Common myeloid progenitor, CD34-positive (primary cell): ENCODE results near the gene MACROD2.

Source experiments
- CTCF ChIA-PET: fragments of 350-600 bp; sonication (Branson Sonifier 250); formaldehyde crosslinking; loops from one replicate; lab custom pipeline; 2021; ENCODE audit warnings: antibody characterized with exemption; lab: Charles Lee
- POLR2A ChIA-PET: fragments of 350-600 bp; sonication (Branson Sonifier 250); formaldehyde crosslinking; loops from one replicate; lab custom pipeline; 2021; ENCODE audit warnings: antibody characterized with exemption; lab: Charles Lee
- DNase-seq, 3 donors: peaks; one replicate each; pipeline versions ENCODE4 v3.0.0 to v3.0.0-alpha.2; 2013
- H3K27ac ChIP-seq, 2 experiments: 1 replicate in 1 of 2; 2 replicates in 1 of 2; pipeline ENCODE4 v1.7.0; 2013; ENCODE audit warnings: inconsistent platforms in 2 of 2, low read length in 2 of 2, mild to moderate bottlenecking in 2 of 2, low read depth in 1 of 2, moderate library complexity in 1 of 2; ENCODE audit not compliant: severe bottlenecking in 2 of 2, insufficient read depth in 1 of 2, poor library complexity in 1 of 2
- H3K27me3 ChIP-seq, 5 experiments: replicated peaks in 2 of 5; 1 replicate in 3 of 5; 2 replicates in 2 of 5; pipeline versions ENCODE4 v1.6.1 to v1.7.0; 2013; ENCODE audit warnings: low read length in 4 of 5, mild to moderate bottlenecking in 2 of 5, moderate library complexity in 2 of 5, inconsistent platforms in 1 of 5; ENCODE audit not compliant: insufficient read depth in 5 of 5, control insufficient read depth in 4 of 5
- H3K36me3 ChIP-seq, 4 experiments: 1 replicate in 2 of 4; 2 replicates in 2 of 4; pipeline versions ENCODE4 v1.6.1 to v1.7.0; 2013; ENCODE audit warnings: low read length in 3 of 4, control low read depth in 1 of 4, mild to moderate bottlenecking in 1 of 4; ENCODE audit not compliant: control insufficient read depth in 4 of 4, insufficient read depth in 4 of 4
- H3K4me1 ChIP-seq, 4 experiments: 1 replicate in 3 of 4; 2 replicates in 1 of 4; pipeline versions ENCODE4 v1.6.1 to v1.7.1; 2013; ENCODE audit warnings: low read length in 3 of 4, mild to moderate bottlenecking in 3 of 4, control low read depth in 1 of 4, inconsistent platforms in 1 of 4, moderate library complexity in 1 of 4; ENCODE audit not compliant: control insufficient read depth in 4 of 4, insufficient read depth in 4 of 4; ENCODE audit errors: control extremely low read depth in 1 of 4
- H3K4me3 ChIP-seq, 7 experiments: 1 replicate in 4 of 7; 2 replicates in 3 of 7; pipeline versions ENCODE4 v1.5.1 to v1.7.0; 2013; ENCODE audit warnings: mild to moderate bottlenecking in 7 of 7, low read length in 6 of 7, moderate library complexity in 6 of 7, inconsistent platforms in 2 of 7, low read depth in 2 of 7, control low read depth in 1 of 7; ENCODE audit not compliant: insufficient read depth in 4 of 7, control insufficient read depth in 1 of 7; ENCODE audit errors: extremely low read depth in 1 of 7
- H3K9me3 ChIP-seq, 5 experiments: 1 replicate in 4 of 5; 2 replicates in 1 of 5; pipeline versions ENCODE4 v1.6.1 to v1.7.1; 2013; ENCODE audit warnings: low read length in 4 of 5, mild to moderate bottlenecking in 2 of 5, inconsistent platforms in 1 of 5, low read depth in 1 of 5, moderate library complexity in 1 of 5; ENCODE audit not compliant: control insufficient read depth in 4 of 5, insufficient read depth in 2 of 5; ENCODE audit errors: control extremely low read depth in 1 of 5
- WGBS: methylation state at CpG from one replicate; pipeline ENCODE4 v1.1.5; 2013; ENCODE audit not compliant: insufficient coverage; 5-methylcytosine and 5-hydroxymethylcytosine counted together

Gene MACROD2

GRCh38 chr20:15847196-15847784, 1852.0 kb downstream of the MACROD2 start:
- WGBS: 95% methylated on average over 6 of the region's 8 CpGs
- peaks cover 0 to 63% (median 11%) of the 10 kb centered on the region in 5 experiments for H3K27me3 ChIP-seq
- CTCF ChIA-PET: no interaction called here
- no peak overlapping the region for H3K27ac ChIP-seq
- no peak for DNase-seq
- H3K9me3 ChIP-seq: peaks cover 0 to 11% (median 0%) of the 10 kb centered on the region in 5 experiments
- no peak overlapping the region for H3K4me3 ChIP-seq
- no peaks in the 10 kb centered on the region for H3K4me1 ChIP-seq
- no peaks in the 10 kb centered on the region for H3K36me3 ChIP-seq
- POLR2A ChIA-PET: no interaction called here

GRCh38 chr20:15848126-15848525, 1852.8 kb downstream of the MACROD2 start:
- Histone ChIP-seq H3K4me3 (no peak overlapping the region), H3K9me3 (peaks cover 0 to 11% (median 0%) of the 10 kb centered on the region in 5 experiments), H3K27ac (no peak overlapping the region), H3K27me3 (peaks cover 0 to 63% (median 11%) of the 10 kb centered on the region in 5 experiments), H3K4me1 (no peaks in the 10 kb centered on the region), H3K36me3 (no peaks in the 10 kb centered on the region)
- ChIA-PET CTCF (no interaction called here), POLR2A (no interaction called here)
- no peak for DNase-seq
- WGBS: no CpG with 5 or more reads among the region's 3 CpGs

- peaks cover 0 to 11% (median 0%) of the 10 kb centered on the region in 5 experiments for H3K9me3 ChIP-seq
- no peaks in the 10 kb centered on the region for H3K36me3 ChIP-seq
- no peak for DNase-seq
- H3K4me1 ChIP-seq: no peaks in the 10 kb centered on the region
- H3K27me3 ChIP-seq: peaks cover 0 to 64% (median 14%) of the 10 kb centered on the region in 5 experiments
- no peak overlapping the region for H3K4me3 ChIP-seq
- CTCF ChIA-PET: no interaction called here
- H3K27ac ChIP-seq: no peak overlapping the region
- 79% methylated on average over 10 of the region's 12 CpGs for WGBS
- POLR2A ChIA-PET: interaction anchor here (0.6 kb wide), 1 partner anchor 312 kb away, joined by 3 read pairs; no protein-coding TSS in a partner anchor
These were observed 1853.8 kb downstream of the MACROD2 start for GRCh38 chr20:15848995-15849610.

GRCh38 chr20:15851576-15852215, 1856.4 kb downstream of the MACROD2 start:
- Histone ChIP-seq H3K27me3 (peaks cover 2 to 53% (median 11%) of the 10 kb centered on the region in 5 experiments), H3K36me3 (no peaks in the 10 kb centered on the region), H3K4me3 (no peak overlapping the region), H3K27ac (no peak overlapping the region), H3K4me1 (no peaks in the 10 kb centered on the region), H3K9me3 (peaks cover 0 to 11% (median 0%) of the 10 kb centered on the region in 5 experiments)
- WGBS: 69% methylated on average over 10 of the region's 11 CpGs
- DNase-seq: peak in 1 of 3 donors; percentile 13
- ChIA-PET CTCF (interaction anchor here (1.1 kb wide), 1 partner anchor 9 kb away, joined by 3 read pairs; no protein-coding TSS in a partner anchor), POLR2A (no interaction called here)

DNA sequence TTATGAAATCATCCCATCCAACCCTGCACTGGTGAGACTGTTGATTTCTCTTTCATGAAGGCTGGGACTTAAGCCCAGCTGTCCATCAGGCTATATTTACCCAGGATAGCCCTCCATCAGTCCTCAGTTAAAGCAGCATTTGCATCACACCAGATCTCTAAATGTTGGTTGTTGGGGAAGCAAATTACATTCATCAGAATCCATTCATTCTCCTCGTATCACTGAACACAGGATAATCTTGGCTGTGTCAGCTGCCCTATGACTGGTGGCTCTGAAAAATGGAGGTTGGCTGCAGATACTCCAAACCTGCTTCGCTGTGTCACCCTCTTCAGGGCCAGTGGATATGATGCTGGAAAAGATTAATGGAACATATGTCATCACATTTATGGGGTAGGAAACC, 1859.6 kb downstream of the MACROD2 start:
- Histone ChIP-seq H3K36me3 (no peaks in the 10 kb centered on the region), H3K27ac (no peak overlapping the region), H3K4me1 (no peaks in the 10 kb centered on the region), H3K4me3 (no peak overlapping the region), H3K27me3 (peaks cover 2 to 34% (median 8%) of the 10 kb centered on the region in 5 experiments), H3K9me3 (peaks cover 0 to 11% (median 0%) of the 10 kb centered on the region in 5 experiments)
- no peak for DNase-seq
- 100% methylated on average over 1 of the region's 2 CpGs for WGBS
- CTCF ChIA-PET: interaction anchor here (0.8 kb wide), 1 partner anchor 12 kb away, joined by 3 read pairs; no protein-coding TSS in a partner anchor
- POLR2A ChIA-PET: no interaction called here

DNA sequence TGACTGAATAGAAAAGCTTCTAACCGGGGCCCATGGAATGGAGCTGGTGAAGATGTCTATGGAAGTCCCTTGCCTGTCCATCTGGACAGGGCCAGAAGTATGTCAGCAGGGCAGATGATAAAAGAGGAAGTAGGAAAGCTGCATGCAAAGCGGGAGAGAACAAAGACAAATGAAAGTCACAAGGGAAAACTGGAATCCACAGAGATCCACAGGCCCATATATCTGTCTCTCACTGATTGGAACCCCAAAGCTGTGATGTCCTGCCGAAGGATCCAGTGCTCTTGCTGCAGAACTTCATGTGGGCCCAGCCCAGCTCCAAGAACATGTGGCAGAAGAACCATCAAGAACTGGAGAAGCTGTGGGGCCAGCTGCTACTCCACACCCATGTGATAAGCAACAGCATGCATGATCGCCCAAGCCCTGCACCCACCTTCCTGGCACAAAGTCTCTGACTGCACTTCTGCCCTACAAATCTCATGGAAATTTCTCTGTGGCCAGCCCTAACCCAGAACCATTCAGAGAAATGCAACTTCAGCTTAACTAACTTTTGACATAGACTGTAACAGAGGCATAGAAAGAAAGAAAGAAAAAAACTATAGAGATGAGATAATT, 1862.0 kb downstream of the MACROD2 start:
- ChIA-PET POLR2A (no interaction called here), CTCF (interaction anchor here (1.0 kb wide), 1 partner anchor 14 kb away, joined by 4 read pairs; no protein-coding TSS in a partner anchor)
- Histone ChIP-seq H3K36me3 (no peaks in the 10 kb centered on the region), H3K4me1 (no peaks in the 10 kb centered on the region), H3K4me3 (no peak overlapping the region), H3K9me3 (no peaks in the 10 kb centered on the region), H3K27ac (no peak overlapping the region), H3K27me3 (peaks cover 2 to 25% (median 6%) of the 10 kb centered on the region in 5 experiments)
- no peak for DNase-seq
- WGBS: 92% methylated on average over 3 of the region's 4 CpGs
